Sigmoid colon (tissue), 4 donors: ENCODE measurements around the gene FAR2.

ENCODE experiments used
- POLR2AphosphoS5 ChIP-seq, 4 donors: sonication (generic); formaldehyde crosslinking; IDR thresholded peaks; one replicate each; pipeline ENCODE4 v1.6.1; 2017; ENCODE audit warnings: antibody characterized with exemption in 4 of 4
- TF ChIP-seq, protein P1 (sequence below), 4 experiments: fragments of 450-650 bp in 3 of 4; fragments of 200-600 bp in 1 of 4; IDR thresholded peaks; one replicate each; pipeline ENCODE4 v1.5.1; 2016 to 2019; ENCODE audit warnings: antibody characterized with exemption in 4 of 4, mild to moderate bottlenecking in 3 of 4, moderate library complexity in 2 of 4

DNA sequence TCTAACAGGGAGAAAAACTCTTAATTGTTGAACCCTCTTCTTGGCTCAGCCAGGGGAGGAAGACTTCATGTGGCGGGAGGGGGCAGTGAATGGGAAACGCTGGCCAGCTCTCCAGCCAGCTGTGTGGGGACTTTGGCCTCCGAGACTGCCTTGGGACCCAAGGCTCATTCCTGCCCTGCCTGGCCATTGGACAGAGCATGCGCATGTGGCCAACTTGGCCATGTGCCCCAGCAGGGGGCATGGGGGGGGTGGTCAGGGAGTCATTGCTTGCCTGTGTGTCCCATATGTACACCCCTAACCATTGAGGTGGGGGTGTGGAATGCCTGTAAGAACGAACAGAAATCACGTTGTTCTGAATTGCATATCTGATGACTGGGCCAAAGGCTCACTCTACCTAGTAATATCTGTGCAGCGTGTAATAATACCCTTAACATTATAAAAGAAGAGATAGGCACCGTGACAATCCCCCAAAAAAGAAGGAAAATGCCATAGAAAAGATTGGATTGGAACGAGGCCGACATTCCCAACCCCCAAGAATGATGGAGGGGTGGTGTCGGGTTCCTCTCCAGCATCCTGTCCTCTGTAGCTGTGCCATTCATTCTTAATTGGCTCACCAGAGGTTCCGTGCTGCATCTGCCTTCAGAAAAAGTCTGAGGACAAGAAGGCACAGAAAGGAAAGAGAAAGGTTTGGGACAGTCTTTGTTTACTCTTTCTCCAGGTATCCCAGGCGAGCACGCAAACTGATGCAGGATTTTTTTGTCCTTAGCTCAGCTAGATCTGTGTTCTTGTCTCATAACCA, 3.5 kb upstream of the FAR2 start:
- TF ChIP-seq, protein P1, sequence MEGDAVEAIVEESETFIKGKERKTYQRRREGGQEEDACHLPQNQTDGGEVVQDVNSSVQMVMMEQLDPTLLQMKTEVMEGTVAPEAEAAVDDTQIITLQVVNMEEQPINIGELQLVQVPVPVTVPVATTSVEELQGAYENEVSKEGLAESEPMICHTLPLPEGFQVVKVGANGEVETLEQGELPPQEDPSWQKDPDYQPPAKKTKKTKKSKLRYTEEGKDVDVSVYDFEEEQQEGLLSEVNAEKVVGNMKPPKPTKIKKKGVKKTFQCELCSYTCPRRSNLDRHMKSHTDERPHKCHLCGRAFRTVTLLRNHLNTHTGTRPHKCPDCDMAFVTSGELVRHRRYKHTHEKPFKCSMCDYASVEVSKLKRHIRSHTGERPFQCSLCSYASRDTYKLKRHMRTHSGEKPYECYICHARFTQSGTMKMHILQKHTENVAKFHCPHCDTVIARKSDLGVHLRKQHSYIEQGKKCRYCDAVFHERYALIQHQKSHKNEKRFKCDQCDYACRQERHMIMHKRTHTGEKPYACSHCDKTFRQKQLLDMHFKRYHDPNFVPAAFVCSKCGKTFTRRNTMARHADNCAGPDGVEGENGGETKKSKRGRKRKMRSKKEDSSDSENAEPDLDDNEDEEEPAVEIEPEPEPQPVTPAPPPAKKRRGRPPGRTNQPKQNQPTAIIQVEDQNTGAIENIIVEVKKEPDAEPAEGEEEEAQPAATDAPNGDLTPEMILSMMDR (IDR thresholded peaks at IDR 0.05): no peak
- TF ChIP-seq POLR2AphosphoS5 (IDR thresholded peaks at IDR 0.05): no peak
